Activated CD4-positive, alpha-beta memory T cell treated with anti-CD3 and anti-CD28 coated beads, Interleukin-2, amount 10 ng/mL, durations not matched to agents 7 days and 5 days (primary cell): ENCODE results near the gene LRRC10. TPM values are rescaled to one million over a fixed set of nuclear protein-coding genes. Genes with fewer than 3 reads are reported as not detected.

ENCODE experiments used
- CTCF ChIA-PET: fragments of 350-600 bp; sonication (Branson Sonifier 250); formaldehyde crosslinking; loops from one replicate; lab custom pipeline; 2021; ENCODE audit warnings: antibody characterized with exemption, inconsistent platforms; lab: Charles Lee
- POLR2A ChIA-PET: fragments of 350-600 bp; sonication (Branson Sonifier 250); formaldehyde crosslinking; loops from one replicate; lab custom pipeline; 2021; ENCODE audit warnings: antibody characterized with exemption; lab: Charles Lee
- DNase-seq: peaks from one replicate; pipeline ENCODE4 v3.0.0-alpha.2; 2020
- H3K27ac Mint-ChIP-seq: one replicate; pipeline ENCODE4 v1.8.0; 2021; ENCODE audit warnings: mild to moderate bottlenecking, mixed read lengths
- H3K27me3 Mint-ChIP-seq: one replicate; pipeline ENCODE4 v1.8.0; 2021; ENCODE audit warnings: mixed read lengths
- H3K36me3 Mint-ChIP-seq: one replicate; pipeline ENCODE4 v1.8.0; 2021; ENCODE audit warnings: low read depth, mixed read lengths
- H3K4me1 Mint-ChIP-seq: one replicate; pipeline ENCODE4 v1.8.0; 2021; ENCODE audit warnings: mixed read lengths
- H3K4me3 Mint-ChIP-seq: one replicate; pipeline ENCODE4 v1.8.0; 2021; ENCODE audit warnings: mild to moderate bottlenecking, mixed read lengths
- H3K9me3 Mint-ChIP-seq: one replicate; pipeline ENCODE4 v1.8.0; 2021; ENCODE audit warnings: mixed read lengths
- total RNA-seq, 2 experiments: library from RNA; stranded (reverse); gene quantifications; one replicate each; pipeline ENCODE4 v1.2.3, GENCODE V29; 2021

LRRC10 gene
- total RNA-seq, 2 experiments from 2014 or later, result not detected

- Mint-ChIP-seq H3K27me3 (no peaks in the 10 kb centered on the region), H3K27ac (no peak overlapping the region), H3K9me3 (no peaks in the 10 kb centered on the region), H3K4me3 (no peak overlapping the region), H3K36me3 (peaks cover 9% of the 10 kb centered on the region), H3K4me1 (peaks cover 8% of the 10 kb centered on the region)
- CTCF ChIA-PET, result interaction anchor here (2.5 kb wide), 1 partner anchor 9 kb away, joined by 20 read pairs; no protein-coding TSS in a partner anchor
- POLR2A ChIA-PET, result no interaction called here
- DNase-seq, result no peak
Observed at GRCh38 chr12:69579029-69579428, 31.7 kb downstream of the LRRC10 start.

- POLR2A ChIA-PET, result no interaction called here
- H3K9me3 Mint-ChIP-seq, result no peaks in the 10 kb centered on the region
- no peak overlapping the region for H3K4me3 Mint-ChIP-seq
- DNase-seq, result no peak
- no peaks in the 10 kb centered on the region for H3K27me3 Mint-ChIP-seq
- peaks cover 5% of the 10 kb centered on the region for H3K4me1 Mint-ChIP-seq
- H3K36me3 Mint-ChIP-seq, result peaks cover 14% of the 10 kb centered on the region
- no peak overlapping the region for H3K27ac Mint-ChIP-seq
- CTCF ChIA-PET, result interaction anchor here (2.5 kb wide), 1 partner anchor 8 kb away, joined by 20 read pairs; no protein-coding TSS in a partner anchor
Observed at GRCh38 chr12:69578283-69578682, 32.4 kb downstream of the LRRC10 start.

GRCh38 chr12:69575346-69575745, 35.4 kb downstream of the LRRC10 start:
- no peaks in the 10 kb centered on the region for H3K27me3 Mint-ChIP-seq
- no peaks in the 10 kb centered on the region for H3K9me3 Mint-ChIP-seq
- H3K27ac Mint-ChIP-seq, result no peak overlapping the region
- POLR2A ChIA-PET, result no interaction called here
- peaks cover 22% of the 10 kb centered on the region for H3K36me3 Mint-ChIP-seq
- no peak overlapping the region for H3K4me3 Mint-ChIP-seq
- CTCF ChIA-PET, result no interaction called here
- H3K4me1 Mint-ChIP-seq, result peaks cover 5% of the 10 kb centered on the region
- DNase-seq, result no peak

DNA sequence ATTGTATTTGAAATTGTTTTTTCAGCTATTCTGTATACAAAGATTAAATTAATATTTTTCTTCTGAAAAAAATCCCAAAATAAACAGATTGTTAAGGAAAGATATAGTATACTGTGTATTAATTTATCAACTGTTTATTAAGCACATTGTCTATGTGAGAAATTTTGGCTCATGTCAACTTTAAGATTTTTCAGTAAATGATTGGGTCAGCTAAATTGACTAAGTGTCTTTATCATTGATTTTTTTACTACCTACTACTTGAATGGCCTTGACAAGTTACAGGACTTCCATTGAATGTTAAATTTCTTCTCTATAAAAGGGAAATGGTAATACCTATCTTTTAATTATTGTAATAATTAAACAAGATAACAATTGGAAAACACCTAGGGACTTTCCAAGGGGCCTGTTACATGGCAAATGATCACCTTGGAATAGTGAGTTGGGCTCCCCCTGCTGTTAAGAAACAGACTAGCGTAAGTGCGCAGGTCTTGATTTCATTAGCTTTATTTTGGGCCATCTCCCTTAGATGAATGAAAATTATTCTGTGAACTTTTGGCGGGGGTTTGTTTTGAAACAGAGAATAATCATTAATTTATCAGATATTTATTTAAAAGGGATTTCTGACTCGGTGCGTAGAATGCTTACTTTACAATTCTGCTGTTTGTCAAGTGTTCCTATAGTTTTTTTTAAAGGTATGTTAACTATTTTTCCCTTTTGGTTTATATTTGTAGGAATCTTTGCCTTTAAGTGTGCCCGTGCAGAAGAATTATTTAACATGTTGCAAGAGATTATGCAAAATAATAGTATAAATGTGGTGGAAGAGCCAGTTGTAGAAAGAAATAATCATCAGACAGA, 39.9 kb downstream of the LRRC10 start:
- Mint-ChIP-seq H3K36me3 (peaks cover 28% of the 10 kb centered on the region), H3K9me3 (no peaks in the 10 kb centered on the region), H3K27ac (no peak overlapping the region), H3K4me1 (peaks cover 3% of the 10 kb centered on the region), H3K27me3 (no peaks in the 10 kb centered on the region), H3K4me3 (no peak overlapping the region)
- ChIA-PET POLR2A (interaction anchor here (0.6 to 1.3 kb wide), 4 partner anchors 92 to 281 kb away, joined by 3 read pairs; no protein-coding TSS in a partner anchor), CTCF (interaction anchor here (0.6 to 5.3 kb wide), 24 partner anchors 8 to 415 kb away, joined by 3 to 63 read pairs (median 6); partner anchors contain the start of genes CCT2 and FRS2)
- DNase-seq, result peak; percentile 49

GRCh38 chr12:69570000-69570516, 40.6 kb downstream of the LRRC10 start:
- POLR2A ChIA-PET, result interaction anchor here (0.7 to 1.3 kb wide), 3 partner anchors 208 to 239 kb away, joined by 3 read pairs; no protein-coding TSS in a partner anchor

DNA sequence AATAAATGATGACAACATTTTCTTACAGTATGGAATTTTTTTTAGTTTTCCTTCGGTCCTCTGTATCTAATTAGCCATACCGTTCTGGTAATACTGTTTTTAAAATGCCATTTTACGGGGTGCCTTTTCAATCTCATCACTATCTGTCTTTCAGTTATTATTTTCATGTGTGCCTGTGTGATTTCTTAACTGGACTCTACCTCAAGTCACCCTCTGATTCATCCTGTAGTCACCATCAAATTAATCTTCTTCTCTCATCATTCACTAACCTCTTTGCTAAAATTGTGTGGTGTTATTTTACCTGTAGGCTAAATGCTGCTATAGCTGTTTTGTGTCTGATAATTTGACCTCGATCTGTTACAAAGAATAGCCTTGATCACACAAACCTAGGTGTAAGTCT, 41.5 kb downstream of the LRRC10 start:
- Mint-ChIP-seq H3K4me1 (peaks cover 3% of the 10 kb centered on the region), H3K27me3 (no peaks in the 10 kb centered on the region), H3K27ac (no peak overlapping the region), H3K36me3 (peaks cover 21% of the 10 kb centered on the region), H3K4me3 (no peak overlapping the region), H3K9me3 (no peaks in the 10 kb centered on the region)
- ChIA-PET POLR2A (interaction anchor here (0.7 kb wide), 1 partner anchor 238 kb away, joined by 3 read pairs; no protein-coding TSS in a partner anchor), CTCF (interaction anchor here (0.5 to 5.3 kb wide), 7 partner anchors 10 to 560 kb away, joined by 3 to 63 read pairs (median 20); no protein-coding TSS in a partner anchor)
- DNase-seq, result no peak

More at GRCh38 chr12:69570000-69570516, 40.6 kb downstream of the LRRC10 start:
- no peak overlapping the region for H3K4me3 Mint-ChIP-seq
- peaks cover 3% of the 10 kb centered on the region for H3K4me1 Mint-ChIP-seq
- H3K27me3 Mint-ChIP-seq, result no peaks in the 10 kb centered on the region
- H3K27ac Mint-ChIP-seq, result no peak overlapping the region
- peaks cover 28% of the 10 kb centered on the region for H3K36me3 Mint-ChIP-seq
- DNase-seq, result no peak
- CTCF ChIA-PET, result interaction anchor here (1.2 to 5.3 kb wide), 18 partner anchors 8 to 414 kb away, joined by 3 to 63 read pairs (median 8); partner anchors contain the start of genes CCT2 and FRS2
- H3K9me3 Mint-ChIP-seq, result no peaks in the 10 kb centered on the region

- H3K27me3 Mint-ChIP-seq, result no peaks in the 10 kb centered on the region
Observed at GRCh38 chr12:69566603-69567002, 44.1 kb downstream of the LRRC10 start.

GRCh38 chr12:69563166-69563762, 47.4 kb downstream of the LRRC10 start:
- no peak overlapping the region for H3K4me3 Mint-ChIP-seq
- H3K27me3 Mint-ChIP-seq, result no peaks in the 10 kb centered on the region
- H3K4me1 Mint-ChIP-seq, result peaks cover 3% of the 10 kb centered on the region
- no peaks in the 10 kb centered on the region for H3K9me3 Mint-ChIP-seq
- ChIA-PET CTCF (interaction anchor here (0.8 to 1.3 kb wide), 2 partner anchors 8 to 206 kb away, joined by 4 to 7 read pairs; no protein-coding TSS in a partner anchor), POLR2A (interaction anchor here (1.7 kb wide), 1 partner anchor 29 kb away, joined by 4 read pairs; no protein-coding TSS in a partner anchor)
- H3K36me3 Mint-ChIP-seq, result peaks cover 2% of the 10 kb centered on the region
- H3K27ac Mint-ChIP-seq, result no peak overlapping the region
- DNase-seq, result no peak

More at GRCh38 chr12:69566603-69567002, 44.1 kb downstream of the LRRC10 start:
- no peaks in the 10 kb centered on the region for H3K9me3 Mint-ChIP-seq
- H3K36me3 Mint-ChIP-seq, result peaks cover 6% of the 10 kb centered on the region
- no peak overlapping the region for H3K4me3 Mint-ChIP-seq
- ChIA-PET POLR2A (no interaction called here), CTCF (interaction anchor here (1.0 to 1.1 kb wide), 2 partner anchors 14 to 52 kb away, joined by 3 read pairs; no protein-coding TSS in a partner anchor)
- no peak for DNase-seq
- no peak overlapping the region for H3K27ac Mint-ChIP-seq
- H3K4me1 Mint-ChIP-seq, result peaks cover 3% of the 10 kb centered on the region

Other genes with a start within 250 kb of the LRRC10 start
- 10 to 100 TPM; 12.8 to 15.1 TPM for gene FRS2, start 140.5 kb downstream of the LRRC10 start, total RNA-seq
- 100 to 1,000 TPM; 131 to 135 TPM for gene CCT2, start 25.4 kb downstream of the LRRC10 start, total RNA-seq
- gene BEST3, start 88.4 kb upstream of the LRRC10 start, total RNA-seq, result not detected
- gene RAB3IP, start 128.0 kb upstream of the LRRC10 start, total RNA-seq, result 10 to 100 TPM; 17.0 to 29.9 TPM
- gene MYRFL, start 214.3 kb upstream of the LRRC10 start, total RNA-seq, result not detected